ENCODE data around the gene PFDN2.

Gene PFDN2

GRCh38 chr1:161139766-161140165 is 21.9 kb upstream of the PFDN2 start:
- peak; percentile 54 for DNase-seq (ENCODE audit: low spot score)
- TF ChIP-seq CTCF (IDR thresholded peaks at IDR 0.05; ENCODE audit: extremely low read depth, insufficient read depth, missing control alignments) = peak; percentile 34
- in situ Hi-C loops (cut with MboI; ENCODE audit: low pct_unique_long_range_greater_than_20kb, low sequenced_read_pairs, unreplicated experiment) = no loop called here

- no peak for DNase-seq (ENCODE audit: low spot score)
- in situ Hi-C loops (cut with MboI; ENCODE audit: low pct_unique_long_range_greater_than_20kb, low sequenced_read_pairs, unreplicated experiment) = no loop called here
- no peak for TF ChIP-seq CTCF (IDR thresholded peaks at IDR 0.05; ENCODE audit: extremely low read depth, insufficient read depth, missing control alignments)
Measured at GRCh38 chr1:161138431-161138830, 20.6 kb upstream of the PFDN2 start.

- no peak for DNase-seq (ENCODE audit: low spot score)
- TF ChIP-seq CTCF (IDR thresholded peaks at IDR 0.05; ENCODE audit: extremely low read depth, insufficient read depth, missing control alignments) = no peak
- in situ Hi-C loops (cut with MboI; ENCODE audit: low pct_unique_long_range_greater_than_20kb, low sequenced_read_pairs, unreplicated experiment) = no loop called here
Measured at GRCh38 chr1:161137881-161138280, 20.0 kb upstream of the PFDN2 start.

GRCh38 chr1:161133220-161133740 is 15.4 kb upstream of the PFDN2 start:
- no peak for DNase-seq (ENCODE audit: low spot score)
- in situ Hi-C loops (cut with MboI; ENCODE audit: low pct_unique_long_range_greater_than_20kb, low sequenced_read_pairs, unreplicated experiment) = no loop called here
- no peak for TF ChIP-seq CTCF (IDR thresholded peaks at IDR 0.05; ENCODE audit: extremely low read depth, insufficient read depth, missing control alignments)

GRCh38 chr1:161132410-161133219 is 14.8 kb upstream of the PFDN2 start, which contains the start of gene DEDD:
Gene DEDD (minus strand): TSS chr1:161132667. CDS start chr1:161124462, 8,205 bp downstream.
- TF ChIP-seq CTCF (IDR thresholded peaks at IDR 0.05; ENCODE audit: extremely low read depth, insufficient read depth, missing control alignments) = peak; percentile 12
- peak; percentile 96 for DNase-seq (ENCODE audit: low spot score)
- in situ Hi-C loops (cut with MboI; ENCODE audit: low pct_unique_long_range_greater_than_20kb, low sequenced_read_pairs, unreplicated experiment) = no loop called here

GRCh38 chr1:161131523-161132409 is 13.9 kb upstream of the PFDN2 start:
- no peak for DNase-seq (ENCODE audit: low spot score)
- TF ChIP-seq CTCF (IDR thresholded peaks at IDR 0.05; ENCODE audit: extremely low read depth, insufficient read depth, missing control alignments) = no peak
- in situ Hi-C loops (cut with MboI; ENCODE audit: low pct_unique_long_range_greater_than_20kb, low sequenced_read_pairs, unreplicated experiment) = no loop called here

Data from GM13977 (cell line).